IMR-90 (cell line): ENCODE results near the gene PRKCE. TPM values are rescaled to one million over a fixed set of nuclear protein-coding genes. Genes with fewer than 3 reads are reported as not detected.

Experiments used
- ATAC-seq: fragments of 200-7000 bp; cut with Tn5 transposase; 2 replicates; pipeline ENCODE4 v1.9.1; 2020; ENCODE audit warnings: low read depth, mild to moderate bottlenecking, moderate library complexity
- BruUV-seq: library from RNA; stranded (reverse); fragments of 400-500 nt; replicated peaks from 2 replicates; lab custom pipeline; 2021; lab: Mats Ljungman, UMichigan
- CTCF ChIA-PET: fragments of 300-600 bp; formaldehyde crosslinking; extraction: SDS; loops from one replicate; lab custom pipeline; 2021; ENCODE audit warnings: antibody characterized with exemption; lab: Yijun Ruan, JAX
- POLR2A ChIA-PET: fragments of 300-600 bp; sonication (Branson Sonifier 250); formaldehyde crosslinking; loops from one replicate; lab custom pipeline; 2022; ENCODE audit warnings: antibody characterized with exemption; ENCODE audit not compliant: unreplicated experiment; lab: Charles Lee
- DNase-seq: peaks from one replicate; pipeline ENCODE4 v3.0.0; 2013
- H2AFZ ChIP-seq: replicated peaks from 2 replicates; pipeline ENCODE3; 2013; ENCODE audit warnings: low read length, mild to moderate bottlenecking; ENCODE audit not compliant: poor library complexity
- H2AK5ac ChIP-seq: 2 replicates; pipeline ENCODE4 v1.6.1; 2013; ENCODE audit warnings: low read depth, low read length, inconsistent platforms
- H2AK9ac ChIP-seq: replicated peaks from 2 replicates; pipeline ENCODE3; 2013; ENCODE audit warnings: mild to moderate bottlenecking, low read depth, low read length, moderate library complexity; ENCODE audit not compliant: poor library complexity
- H2BK120ac ChIP-seq: 2 replicates; pipeline ENCODE4 v1.6.1; 2013; ENCODE audit warnings: low read depth, low read length, inconsistent platforms
- H2BK15ac ChIP-seq: 3 replicates; pipeline ENCODE4 v1.6.1; 2013; ENCODE audit warnings: low read depth, low read length, inconsistent platforms
- H2BK20ac ChIP-seq: 2 replicates; pipeline ENCODE4 v1.6.1; 2013; ENCODE audit warnings: low read depth, mild to moderate bottlenecking, inconsistent platforms, low read length, moderate library complexity
- H2BK5ac ChIP-seq: 2 replicates; pipeline ENCODE4 v1.6.1; 2013; ENCODE audit warnings: mild to moderate bottlenecking, low read depth, low read length, inconsistent platforms; ENCODE audit not compliant: poor library complexity, severe bottlenecking
- H3K14ac ChIP-seq: replicated peaks from 2 replicates; pipeline ENCODE4 v1.6.1; 2013; ENCODE audit warnings: low read depth, low read length, inconsistent platforms
- H3K18ac ChIP-seq: 2 replicates; pipeline ENCODE4 v1.6.1; 2013; ENCODE audit warnings: low read depth, low read length, control low read depth
- H3K23ac ChIP-seq: 2 replicates; pipeline ENCODE4 v1.6.1; 2013; ENCODE audit warnings: low read depth, low read length, inconsistent platforms
- H3K27ac ChIP-seq: 2 replicates; pipeline ENCODE4 v1.5.1; 2013; ENCODE audit warnings: mild to moderate bottlenecking, control low read depth, low read length; ENCODE audit not compliant: insufficient read depth
- H3K27me3 ChIP-seq: 2 replicates; pipeline ENCODE4 v1.6.1; 2013; ENCODE audit warnings: low read length; ENCODE audit not compliant: control insufficient read depth, insufficient read depth
- H3K36me3 ChIP-seq: 2 replicates; pipeline ENCODE4 v1.6.1; 2013; ENCODE audit warnings: low read length, mixed read lengths; ENCODE audit not compliant: control insufficient read depth, insufficient read depth
- H3K4ac ChIP-seq: 2 replicates; pipeline ENCODE4 v1.6.1; 2013; ENCODE audit warnings: low read depth, low read length, inconsistent platforms
- H3K4me1 ChIP-seq: 2 replicates; pipeline ENCODE4 v1.6.1; 2013; ENCODE audit warnings: low read length, mixed read lengths; ENCODE audit not compliant: control insufficient read depth, insufficient read depth
- H3K4me2 ChIP-seq: 2 replicates; pipeline ENCODE4 v1.6.1; 2013; ENCODE audit warnings: low read depth, mild to moderate bottlenecking, control low read depth, low read length, moderate library complexity
- H3K4me3 ChIP-seq: 2 replicates; pipeline ENCODE4 v1.5.1; 2013; ENCODE audit warnings: low read depth, mild to moderate bottlenecking, control low read depth, low read length, moderate library complexity; ENCODE audit not compliant: insufficient read depth
- H3K56ac ChIP-seq: 2 replicates; pipeline ENCODE4 v1.6.1; 2013; ENCODE audit warnings: low read length, inconsistent platforms; ENCODE audit not compliant: insufficient read depth; ENCODE audit errors: extremely low read depth
- H3K79me1 ChIP-seq, 2 experiments: 2 replicates each; pipeline ENCODE4 v1.6.1; 2013; ENCODE audit warnings: low read length in 2 of 2, inconsistent platforms in 1 of 2, low read depth in 1 of 2
- H3K9ac ChIP-seq: 2 replicates; pipeline ENCODE4 v1.6.1; 2013; ENCODE audit warnings: low read depth, low read length, control low read depth
- H3K9me1 ChIP-seq: 2 replicates; pipeline ENCODE4 v1.6.1; 2013; ENCODE audit warnings: low read length, inconsistent platforms; ENCODE audit not compliant: insufficient read depth
- H3K9me3 ChIP-seq: 2 replicates; pipeline ENCODE4 v1.6.1; 2013; ENCODE audit warnings: low read length; ENCODE audit not compliant: control insufficient read depth, insufficient read depth
- H4K20me1 ChIP-seq: 2 replicates; pipeline ENCODE4 v1.6.1; 2013; ENCODE audit warnings: low read length, inconsistent platforms; ENCODE audit not compliant: insufficient read depth
- H4K5ac ChIP-seq: 2 replicates; pipeline ENCODE4 v1.6.1; 2013; ENCODE audit warnings: mild to moderate bottlenecking, low read depth, low read length, control low read depth
- H4K8ac ChIP-seq, 2 experiments: 2 replicates each; pipeline ENCODE4 v1.6.1; 2013; ENCODE audit warnings: low read depth in 2 of 2, low read length in 2 of 2, control low read depth in 1 of 2, inconsistent platforms in 1 of 2
- H4K91ac ChIP-seq: 2 replicates; pipeline ENCODE4 v1.6.1; 2013; ENCODE audit warnings: low read depth, low read length, inconsistent platforms; ENCODE audit not compliant: insufficient read depth
- BHLHE40 ChIP-seq: fragments of 150-350 bp; IDR thresholded peaks from 2 replicates; pipeline ENCODE4 v1.6.1; 2016; ENCODE audit warnings: mild to moderate bottlenecking, low read depth, low read length
- CEBPB ChIP-seq: IDR thresholded peaks from 2 replicates; pipeline ENCODE4 v1.6.1; 2012; ENCODE audit warnings: low read depth, low read length, improper control_type of control experiment
- CHD1 ChIP-seq: IDR thresholded peaks from 2 replicates; pipeline ENCODE4 v1.6.1; 2012; ENCODE audit warnings: low read depth, low read length, improper control_type of control experiment
- CTCF ChIP-seq: conservative IDR thresholded peaks from 2 replicates; pipeline ENCODE4 v1.5.1; 2012; ENCODE audit warnings: mild to moderate bottlenecking, low read depth, low read length, improper control_type of control experiment
- FOS ChIP-seq: fragments of 150-350 bp; IDR thresholded peaks from 2 replicates; pipeline ENCODE4 v1.6.1; 2016; ENCODE audit warnings: low read depth, low read length
- MAFK ChIP-seq: IDR thresholded peaks from 2 replicates; pipeline ENCODE4 v1.6.1; 2012; ENCODE audit warnings: low read depth, low read length, improper control_type of control experiment
- MAZ ChIP-seq: IDR thresholded peaks from 2 replicates; pipeline ENCODE4 v1.6.1; 2012; ENCODE audit warnings: low read depth, mild to moderate bottlenecking, low read length, improper control_type of control experiment, moderate library complexity, borderline replicate concordance
- MXI1 ChIP-seq: IDR thresholded peaks from 2 replicates; pipeline ENCODE4 v1.6.1; 2012; ENCODE audit warnings: low read depth, mild to moderate bottlenecking, low read length, moderate library complexity, borderline replicate concordance
- NFE2L2 ChIP-seq: fragments of 150-350 bp; IDR thresholded peaks from 2 replicates; pipeline ENCODE4 v1.6.1; 2016; ENCODE audit warnings: low read depth, mild to moderate bottlenecking, low read length
- POLR2A ChIP-seq: IDR thresholded peaks from 2 replicates; pipeline ENCODE4 v1.6.1; 2012; ENCODE audit warnings: mild to moderate bottlenecking, low read depth, low read length
- RAD21 ChIP-seq: IDR thresholded peaks from 2 replicates; pipeline ENCODE4 v1.6.1; 2012; ENCODE audit warnings: low read length, improper control_type of control experiment
- RCOR1 ChIP-seq: IDR thresholded peaks from 2 replicates; pipeline ENCODE4 v1.6.1; 2012; ENCODE audit warnings: mild to moderate bottlenecking, low read length, improper control_type of control experiment; ENCODE audit not compliant: insufficient replicate concordance
- RFX5 ChIP-seq: IDR thresholded peaks from 2 replicates; pipeline ENCODE4 v1.8.0; 2012; ENCODE audit warnings: low read depth, mild to moderate bottlenecking, low read length, moderate library complexity
- SMC3 ChIP-seq: fragments of 150-350 bp; IDR thresholded peaks from 2 replicates; pipeline ENCODE4 v1.6.1; 2016; ENCODE audit warnings: low read depth, mild to moderate bottlenecking, antibody characterized with exemption, low read length, moderate library complexity
- WGBS, 2 experiments: methylation state at CpG; one replicate each; pipeline versions ENCODE4 v1.1.5 to v1.1.7; 2013; ENCODE audit warnings: missing lambda C conversion rate in 2 of 2; ENCODE audit not compliant: insufficient read length in 1 of 2; ENCODE audit errors: extremely low coverage in 2 of 2; 5-methylcytosine and 5-hydroxymethylcytosine counted together
- dilution Hi-C: fragments of 300-500 bp; cut with HindIII; formaldehyde crosslinking; loops from one replicate; pipeline ENCODE4 v1.14.3; 2018; ENCODE audit warnings: low sequenced_read_pairs; ENCODE audit not compliant: unreplicated experiment
- in situ Hi-C: fragments of 300-500 bp; cut with MboI; formaldehyde crosslinking; loops from 3 replicates; pipeline ENCODE4 v1.14.3; 2019; ENCODE audit warnings: low sequenced_read_pairs, inconsistent platforms, mixed read lengths
- intact Hi-C: fragments of 100-400 bp; cut with micrococcal nuclease; formaldehyde crosslinking; loops from 2 replicates; pipeline ENCODE4 v1.10.0; 2022
- polyA plus RNA-seq, 3 experiments: library from polyadenylated mRNA; depleted of rRNA; stranded (reverse); fragments of >200 nt; gene quantifications; 2 replicates each; pipeline ENCODE4 v1.2.3, GENCODE V29; 2012; ENCODE audit warnings: low replicate concordance in 1 of 3
- total RNA-seq: library from RNA; depleted of rRNA; stranded (reverse); fragments of >200 nt; gene quantifications from 2 replicates; pipeline ENCODE4 v1.2.3, GENCODE V29; 2012
- TF ChIP-seq, protein P1 (sequence below): fragments of 150-350 bp; IDR thresholded peaks from 2 replicates; pipeline ENCODE4 v1.6.1; 2016; ENCODE audit warnings: low read depth, mild to moderate bottlenecking, low read length, moderate library complexity, borderline replicate concordance

PRKCE gene
- total and polyA plus RNA-seq, 2 of the 4 experiments (the other 2 are of a cell fraction) = 8.1 to 32.4 TPM

- Histone ChIP-seq H3K4me3 (no peak overlapping the region), H3K27me3 (no peaks in the 10 kb centered on the region), H2BK120ac (no peak overlapping the region), H3K36me3 (no peaks in the 10 kb centered on the region), H3K9ac (no peak overlapping the region), H3K9me3 (no peaks in the 10 kb centered on the region), H2BK20ac (no peak overlapping the region), H2BK5ac (no peak overlapping the region), H3K27ac (no peak overlapping the region), H4K5ac (no peak overlapping the region), H2AK9ac (no peak overlapping the region), H3K23ac (0 out of 2 replicates have a peak overlapping the region, but pooled peaks have one; percentile 19), H3K4me1 (peaks cover 9% of the 10 kb centered on the region), H3K4me2 (peak overlapping the region; percentile 50; the same call in 1 of the 2 replicates), H2BK15ac (no peak overlapping the region), H3K14ac (no peak overlapping the region), H3K79me1 (peaks cover 19 to 25% of the 10 kb centered on the region in 2 experiments), H3K56ac (no peak overlapping the region), H3K4ac (no peak overlapping the region), H4K91ac (no peak overlapping the region), H3K9me1 (peaks cover 4% of the 10 kb centered on the region), H4K20me1 (peaks cover 4% of the 10 kb centered on the region; the same call in 1 of the 2 replicates), H2AK5ac (no peak overlapping the region), H4K8ac (no peak overlapping the region), H3K18ac (no peak overlapping the region), H2AFZ (no peak overlapping the region)
- in situ Hi-C loops (no loop called here), dilution Hi-C loops (no loop called here), intact Hi-C loops (no loop called here)
- BruUV-seq = no TSS peak
- ChIA-PET POLR2A (interaction anchor here (0.6 kb wide), 1 partner anchor 110 kb away, joined by 5 read pairs; no protein-coding TSS in a partner anchor), CTCF (interaction anchor here (0.8 kb wide), 1 partner anchor 145 kb away, joined by 4 read pairs; no protein-coding TSS in a partner anchor)
- DNase-seq (peak; percentile 29), ATAC-seq (peak; percentile 64)
- TF ChIP-seq POLR2A (no peak), RAD21 (no peak), MXI1 (no peak), NFE2L2 (no peak), CEBPB (no peak), BHLHE40 (no peak), MAFK (no peak), RCOR1 (no peak), MAZ (no peak), FOS (no peak), CHD1 (no peak), SMC3 (no peak), RFX5 (no peak), CTCF (no peak)
- TF ChIP-seq, protein P1, sequence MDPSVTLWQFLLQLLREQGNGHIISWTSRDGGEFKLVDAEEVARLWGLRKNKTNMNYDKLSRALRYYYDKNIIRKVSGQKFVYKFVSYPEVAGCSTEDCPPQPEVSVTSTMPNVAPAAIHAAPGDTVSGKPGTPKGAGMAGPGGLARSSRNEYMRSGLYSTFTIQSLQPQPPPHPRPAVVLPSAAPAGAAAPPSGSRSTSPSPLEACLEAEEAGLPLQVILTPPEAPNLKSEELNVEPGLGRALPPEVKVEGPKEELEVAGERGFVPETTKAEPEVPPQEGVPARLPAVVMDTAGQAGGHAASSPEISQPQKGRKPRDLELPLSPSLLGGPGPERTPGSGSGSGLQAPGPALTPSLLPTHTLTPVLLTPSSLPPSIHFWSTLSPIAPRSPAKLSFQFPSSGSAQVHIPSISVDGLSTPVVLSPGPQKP = no peak
- WGBS, 2 experiments = 20% methylated on average over 1 of the region's 2 CpGs; no CpG with 5 or more reads in 1 of the 2 experiments
These were observed 13.3 kb downstream of the PRKCE start for GRCh38 chr2:45664635-45665261.
